Limb (tissue), 2 donors: ENCODE measurements around the gene ATXN3L.

Experiments
- DNase-seq, 2 donors: peaks; one replicate each; pipeline ENCODE4 v3.0.0-alpha.2; 2016; ENCODE audit errors: extremely low spot score in 2 of 2

Gene ATXN3L

GRCh38 chrX:13268874-13269273, 51.0 kb downstream of the ATXN3L start:
- DNase-seq, result no peak
